PFSK-1 (cell line): ENCODE results near the gene MARCHF3.

Experiments
- FOXP2 ChIP-seq: optimal IDR thresholded peaks from 2 replicates; pipeline ENCODE3; 2011; ENCODE audit warnings: borderline replicate concordance, control low read depth, inconsistent platforms; ENCODE audit not compliant: insufficient read depth; ENCODE audit errors: extremely low read length, extremely low read depth
- POLR2AphosphoS5 ChIP-seq: IDR thresholded peaks from 2 replicates; pipeline ENCODE4 v1.6.1; 2012; ENCODE audit warnings: low read depth, mild to moderate bottlenecking, control low read depth, low read length, moderate library complexity
- SIN3A ChIP-seq: IDR thresholded peaks from 2 replicates; pipeline ENCODE4 v1.6.1; 2012; ENCODE audit warnings: mild to moderate bottlenecking, low read length, moderate library complexity, borderline replicate concordance; ENCODE audit not compliant: insufficient read depth
- TAF1 ChIP-seq: IDR thresholded peaks from 2 replicates; pipeline ENCODE4 v1.6.1; 2012; ENCODE audit warnings: low read length, control low read depth, borderline replicate concordance; ENCODE audit not compliant: insufficient read depth
- TF ChIP-seq, protein P1 (sequence below), 2 experiments: IDR thresholded peaks; 2 replicates each; pipeline versions ENCODE4 v1.6.1 to v1.8.0; 2011 to 2012; ENCODE audit warnings: low read depth in 2 of 2, low read length in 2 of 2, control low read depth in 1 of 2, inconsistent platforms in 1 of 2, mild to moderate bottlenecking in 1 of 2, moderate library complexity in 1 of 2; ENCODE audit not compliant: insufficient read depth in 1 of 2

Gene MARCHF3

DNA sequence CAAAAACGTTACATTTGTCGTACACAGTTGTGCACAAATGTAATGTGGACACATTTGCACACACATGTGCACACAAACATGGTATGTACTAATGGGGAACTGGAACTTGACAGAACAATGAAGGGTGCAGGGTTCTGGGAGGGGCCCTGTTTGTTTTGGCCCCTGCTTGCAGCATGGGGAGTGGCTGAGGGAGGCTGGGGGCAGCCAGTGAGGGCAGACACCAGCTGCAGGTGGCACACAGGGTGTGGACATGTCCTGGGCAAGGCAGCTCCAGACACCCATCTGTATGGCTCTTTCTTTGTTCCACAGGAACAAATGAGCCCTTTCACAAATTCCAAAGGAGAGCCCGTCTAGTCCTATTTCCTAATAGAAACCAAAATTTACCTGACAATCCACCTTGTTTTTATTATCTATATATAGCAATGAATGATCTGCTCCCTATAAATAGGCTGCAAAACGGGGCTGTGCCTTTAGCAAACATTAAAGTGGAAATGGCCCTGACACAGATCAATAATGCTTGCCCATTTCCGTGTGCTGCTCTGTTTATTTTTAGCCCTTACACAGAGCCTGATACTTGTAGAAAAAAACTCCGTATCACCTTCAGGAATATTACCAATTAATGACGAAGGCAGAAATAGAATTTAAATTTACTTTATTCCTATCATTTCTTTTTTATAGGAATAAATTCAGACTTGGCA is 26.4 kb downstream of the MARCHF3 start:
- no peak for TF ChIP-seq POLR2AphosphoS5
- no peak for TF ChIP-seq FOXP2
- TF ChIP-seq, protein P1, sequence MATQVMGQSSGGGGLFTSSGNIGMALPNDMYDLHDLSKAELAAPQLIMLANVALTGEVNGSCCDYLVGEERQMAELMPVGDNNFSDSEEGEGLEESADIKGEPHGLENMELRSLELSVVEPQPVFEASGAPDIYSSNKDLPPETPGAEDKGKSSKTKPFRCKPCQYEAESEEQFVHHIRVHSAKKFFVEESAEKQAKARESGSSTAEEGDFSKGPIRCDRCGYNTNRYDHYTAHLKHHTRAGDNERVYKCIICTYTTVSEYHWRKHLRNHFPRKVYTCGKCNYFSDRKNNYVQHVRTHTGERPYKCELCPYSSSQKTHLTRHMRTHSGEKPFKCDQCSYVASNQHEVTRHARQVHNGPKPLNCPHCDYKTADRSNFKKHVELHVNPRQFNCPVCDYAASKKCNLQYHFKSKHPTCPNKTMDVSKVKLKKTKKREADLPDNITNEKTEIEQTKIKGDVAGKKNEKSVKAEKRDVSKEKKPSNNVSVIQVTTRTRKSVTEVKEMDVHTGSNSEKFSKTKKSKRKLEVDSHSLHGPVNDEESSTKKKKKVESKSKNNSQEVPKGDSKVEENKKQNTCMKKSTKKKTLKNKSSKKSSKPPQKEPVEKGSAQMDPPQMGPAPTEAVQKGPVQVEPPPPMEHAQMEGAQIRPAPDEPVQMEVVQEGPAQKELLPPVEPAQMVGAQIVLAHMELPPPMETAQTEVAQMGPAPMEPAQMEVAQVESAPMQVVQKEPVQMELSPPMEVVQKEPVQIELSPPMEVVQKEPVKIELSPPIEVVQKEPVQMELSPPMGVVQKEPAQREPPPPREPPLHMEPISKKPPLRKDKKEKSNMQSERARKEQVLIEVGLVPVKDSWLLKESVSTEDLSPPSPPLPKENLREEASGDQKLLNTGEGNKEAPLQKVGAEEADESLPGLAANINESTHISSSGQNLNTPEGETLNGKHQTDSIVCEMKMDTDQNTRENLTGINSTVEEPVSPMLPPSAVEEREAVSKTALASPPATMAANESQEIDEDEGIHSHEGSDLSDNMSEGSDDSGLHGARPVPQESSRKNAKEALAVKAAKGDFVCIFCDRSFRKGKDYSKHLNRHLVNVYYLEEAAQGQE (IDR thresholded peaks at IDR 0.05; ENCODE audit: insufficient read depth in 1 of 2, low read depth in 2 of 2, low read length in 2 of 2): no peak
- TF ChIP-seq SIN3A: no peak
- TF ChIP-seq TAF1: no peak

DNA sequence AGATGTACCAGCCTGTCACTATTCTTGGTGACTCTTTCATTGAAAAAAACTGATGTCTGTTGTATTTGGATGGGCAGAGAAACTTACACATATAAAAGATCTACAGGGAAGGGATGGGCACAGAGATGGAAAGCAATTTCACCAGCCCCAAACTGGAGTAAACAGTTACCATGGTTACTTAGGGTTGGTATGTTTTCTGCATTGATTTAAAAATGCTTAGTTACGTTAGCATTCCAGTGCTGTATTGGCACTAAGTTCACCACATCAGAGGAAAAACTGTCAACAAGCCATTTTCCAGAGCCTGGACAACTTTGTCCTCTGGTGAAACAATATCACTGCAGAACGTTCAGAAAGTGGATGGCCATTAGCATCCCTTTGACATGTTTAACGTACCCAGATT is 28.0 kb downstream of the MARCHF3 start:
- TF ChIP-seq POLR2AphosphoS5 (no peak), SIN3A (no peak), TAF1 (no peak), FOXP2 (no peak)
- TF ChIP-seq, protein P1 (IDR thresholded peaks at IDR 0.05; ENCODE audit: insufficient read depth in 1 of 2, low read depth in 2 of 2, low read length in 2 of 2): no peak

DNA sequence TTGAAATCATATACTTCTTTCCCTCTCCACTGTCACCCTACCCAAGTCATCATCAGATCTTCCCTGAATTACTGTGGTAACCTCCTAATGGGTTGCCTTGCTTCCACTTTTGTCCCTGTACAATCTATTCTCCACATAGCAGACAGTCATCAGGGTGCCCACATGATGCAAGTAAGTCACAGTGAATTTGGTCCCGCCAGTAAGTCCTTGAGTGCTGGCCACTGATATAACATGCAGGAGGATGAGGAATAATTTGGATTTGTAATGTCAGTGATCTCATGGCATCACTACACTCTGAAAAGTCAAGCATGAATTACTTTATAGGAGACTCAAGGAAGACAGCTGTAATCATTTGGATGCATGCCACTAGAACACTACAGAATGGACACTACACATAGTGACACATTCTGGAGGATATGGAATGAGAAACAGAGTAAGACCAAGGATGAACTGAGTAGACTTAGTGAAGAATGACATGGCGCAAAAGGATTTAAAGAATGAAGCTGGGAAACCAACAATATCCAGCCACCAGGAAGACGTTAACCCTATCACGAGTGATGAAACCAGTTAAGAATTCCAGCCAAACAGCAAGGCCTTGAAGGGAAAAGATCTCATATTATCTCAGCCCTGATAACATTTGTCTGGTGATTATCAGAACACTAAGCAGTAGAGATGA is 28.6 kb downstream of the MARCHF3 start:
- TF ChIP-seq FOXP2 (no peak), POLR2AphosphoS5 (no peak), SIN3A (no peak), TAF1 (no peak)
- TF ChIP-seq, protein P1 (IDR thresholded peaks at IDR 0.05; ENCODE audit: insufficient read depth in 1 of 2, low read depth in 2 of 2, low read length in 2 of 2): no peak

DNA sequence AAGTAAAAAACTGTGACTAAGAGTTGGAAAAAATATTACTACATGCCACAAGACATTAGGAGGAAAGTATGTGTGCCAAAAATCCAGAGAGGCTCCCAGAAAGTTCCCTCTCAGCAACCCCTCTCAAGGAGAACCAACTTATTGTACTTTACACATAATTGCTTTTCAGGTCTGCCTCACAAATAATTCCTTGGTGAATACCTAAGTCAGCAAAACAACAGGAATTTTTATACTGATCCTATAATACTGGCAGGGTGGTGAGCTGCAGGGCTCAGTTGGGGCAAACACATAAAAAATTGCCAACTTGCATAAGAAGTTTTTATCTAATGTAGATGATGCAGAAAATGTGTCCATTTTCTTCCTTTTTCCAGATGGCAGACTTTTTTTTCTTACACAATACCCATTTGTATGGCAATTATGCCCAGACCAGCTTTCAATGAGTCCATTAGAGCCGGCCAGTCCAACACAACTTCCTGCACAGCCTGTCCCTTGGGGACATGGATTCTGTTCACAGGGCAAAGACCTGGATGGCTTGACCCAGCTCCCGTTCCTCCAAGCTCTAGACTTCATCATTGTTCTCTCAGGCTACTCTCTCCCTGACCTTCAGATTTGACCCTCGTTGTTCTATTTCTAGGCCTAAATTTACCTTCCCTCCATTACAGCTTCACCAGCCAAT is 31.3 kb downstream of the MARCHF3 start:
- TF ChIP-seq SIN3A (no peak), TAF1 (no peak), POLR2AphosphoS5 (no peak), FOXP2 (no peak)
- TF ChIP-seq, protein P1 (IDR thresholded peaks at IDR 0.05; ENCODE audit: insufficient read depth in 1 of 2, low read depth in 2 of 2, low read length in 2 of 2): no peak
